H1 (cell line): ENCODE data around the gene KLK10. TPM values are rescaled to one million over a fixed set of nuclear protein-coding genes. Genes with fewer than 3 reads are reported as not detected.

ENCODE experiments used
- CTCF ChIA-PET: fragments of 300-600 bp; sonication (Branson Sonifier 250); formaldehyde crosslinking; loops from one replicate; lab custom pipeline; 2021; ENCODE audit not compliant: partially characterized antibody; lab: Charles Lee
- POLR2A ChIA-PET: fragments of 300-600 bp; sonication (Branson Sonifier 250); formaldehyde crosslinking; loops from one replicate; lab custom pipeline; 2021; ENCODE audit warnings: inconsistent platforms; ENCODE audit not compliant: partially characterized antibody; lab: Charles Lee
- DNase-seq, 2 experiments: peaks; one replicate each; pipeline versions ENCODE4 v3.0.0 to v3.0.0-alpha.2; 2010 to 2022; ENCODE audit warnings: low spot score in 2 of 2, low read depth in 1 of 2, mixed read lengths in 1 of 2
- FAIRE-seq: peaks from 2 replicates; lab custom pipeline; 2011; peaks lifted over from hg19 to GRCh38; lab: Jason Lieb, UNC
- H2AFZ ChIP-seq: 2 replicates; pipeline ENCODE4 v1.8.1; 2012; ENCODE audit warnings: low read length, inconsistent platforms
- H2AK5ac ChIP-seq: 2 replicates; pipeline ENCODE4 v1.6.1; 2013; ENCODE audit warnings: low read depth, low read length
- H2BK120ac ChIP-seq: replicated peaks from 2 replicates; pipeline ENCODE3; 2013; ENCODE audit warnings: low read depth, low read length, inconsistent platforms
- H2BK12ac ChIP-seq: 2 replicates; pipeline ENCODE4 v1.6.1; 2013; ENCODE audit warnings: low read depth, low read length
- H2BK15ac ChIP-seq: 2 replicates; pipeline ENCODE4 v1.6.1; 2013; ENCODE audit warnings: low read length
- H2BK20ac ChIP-seq: 2 replicates; pipeline ENCODE4 v1.6.1; 2013; ENCODE audit warnings: low read length
- H2BK5ac ChIP-seq: 2 replicates; pipeline ENCODE4 v1.6.1; 2013; ENCODE audit warnings: low read depth, low read length
- H3K14ac ChIP-seq: 2 replicates; pipeline ENCODE4 v1.6.1; 2013; ENCODE audit warnings: inconsistent platforms; ENCODE audit not compliant: insufficient read length
- H3K18ac ChIP-seq: 2 replicates; pipeline ENCODE4 v1.6.1; 2013; ENCODE audit warnings: low read length; ENCODE audit errors: extremely low read depth
- H3K23ac ChIP-seq: 2 replicates; pipeline ENCODE4 v1.6.1; 2013; ENCODE audit warnings: inconsistent platforms; ENCODE audit not compliant: insufficient read length
- H3K23me2 ChIP-seq: 2 replicates; pipeline ENCODE4 v1.6.1; 2013; ENCODE audit warnings: low read depth, low read length
- H3K27ac ChIP-seq: 2 replicates; pipeline ENCODE4 v1.6.1; 2011; ENCODE audit warnings: low read depth, low read length, inconsistent platforms
- H3K27me3 ChIP-seq, 4 experiments: replicated peaks in 1 of 4; 1 replicate in 1 of 4; 2 replicates in 3 of 4; pipeline versions ENCODE4 v1.6.1 to v1.8.1; 2011 to 2013; ENCODE audit warnings: low read length in 3 of 4, mild to moderate bottlenecking in 3 of 4, inconsistent platforms in 2 of 4, mixed read lengths in 2 of 4, moderate library complexity in 1 of 4; ENCODE audit not compliant: control insufficient read depth in 3 of 4, insufficient read depth in 3 of 4; ENCODE audit errors: extremely low read depth in 1 of 4
- H3K36me3 ChIP-seq, 4 experiments: 2 replicates each; pipeline versions ENCODE4 v1.6.1 to v1.8.1; 2011 to 2013; ENCODE audit warnings: mild to moderate bottlenecking in 4 of 4, low read length in 3 of 4, moderate library complexity in 2 of 4, control low read depth in 1 of 4, inconsistent platforms in 1 of 4; ENCODE audit not compliant: insufficient read depth in 4 of 4, control insufficient read depth in 2 of 4
- H3K4ac ChIP-seq: replicated peaks from 2 replicates; pipeline ENCODE3; 2013; ENCODE audit warnings: low read length, low read depth, mixed read lengths, inconsistent platforms; ENCODE audit not compliant: insufficient read length
- H3K4me1 ChIP-seq, 4 experiments: replicated peaks in 1 of 4; 1 replicate in 1 of 4; 2 replicates in 3 of 4; pipeline versions ENCODE4 v1.6.1 to v1.8.1; 2011 to 2013; ENCODE audit warnings: low read length in 3 of 4, inconsistent platforms in 2 of 4, mixed read lengths in 1 of 4; ENCODE audit not compliant: insufficient read depth in 4 of 4, control insufficient read depth in 3 of 4
- H3K4me2 ChIP-seq, 2 experiments: 2 replicates each; pipeline versions ENCODE4 v1.6.1 to v1.8.1; 2011 to 2013; ENCODE audit warnings: low read depth in 2 of 2, low read length in 2 of 2, control low read depth in 1 of 2, inconsistent platforms in 1 of 2, mild to moderate bottlenecking in 1 of 2; ENCODE audit not compliant: insufficient read depth in 1 of 2
- H3K4me3 ChIP-seq, 4 experiments: fragments of 200-600, 300-600 bp in 1 of 4; sonication (generic), shearing (Covaris generic), sonication (Bioruptor Twin) in 1 of 4; 2 replicates each; pipeline versions ENCODE4 v1.5.1 to v1.8.1; 2011 to 2016; ENCODE audit warnings: low read length in 4 of 4, low read depth in 3 of 4, control low read depth in 2 of 4, inconsistent platforms in 2 of 4, mild to moderate bottlenecking in 2 of 4, mixed read lengths in 1 of 4, moderate library complexity in 1 of 4; ENCODE audit not compliant: insufficient read depth in 2 of 4; ENCODE audit errors: extremely low read depth in 1 of 4
- H3K56ac ChIP-seq: replicated peaks from 2 replicates; pipeline ENCODE3; 2013; ENCODE audit warnings: low read depth, mild to moderate bottlenecking, mixed read lengths, low read length, inconsistent platforms; ENCODE audit not compliant: insufficient read length
- H3K79me1 ChIP-seq: 2 replicates; pipeline ENCODE4 v1.6.1; 2013; ENCODE audit warnings: low read depth, low read length, control low read depth
- H3K79me2 ChIP-seq, 2 experiments: 2 replicates each; pipeline versions ENCODE4 v1.6.1 to v1.8.1; 2012 to 2013; ENCODE audit warnings: low read length in 2 of 2, mild to moderate bottlenecking in 2 of 2, inconsistent platforms in 1 of 2; ENCODE audit not compliant: insufficient read depth in 2 of 2, control insufficient read depth in 1 of 2
- H3K9ac ChIP-seq, 4 experiments: replicated peaks in 1 of 4; 1 replicate in 1 of 4; 2 replicates in 3 of 4; pipeline versions ENCODE4 v1.6.1 to v1.8.1; 2011 to 2013; ENCODE audit warnings: low read depth in 3 of 4, low read length in 3 of 4, control low read depth in 2 of 4, mild to moderate bottlenecking in 2 of 4, moderate library complexity in 2 of 4, inconsistent platforms in 1 of 4; ENCODE audit errors: extremely low read depth in 1 of 4
- H3K9me3 ChIP-seq, 2 experiments: 2 replicates each; pipeline versions ENCODE4 v1.6.1 to v1.8.1; 2012 to 2013; ENCODE audit warnings: mild to moderate bottlenecking in 2 of 2, moderate library complexity in 2 of 2, control low read depth in 1 of 2, inconsistent platforms in 1 of 2, low read depth in 1 of 2, low read length in 1 of 2, mixed read lengths in 1 of 2; ENCODE audit not compliant: insufficient read depth in 2 of 2
- H4K20me1 ChIP-seq, 2 experiments: replicated peaks in 1 of 2; 2 replicates each; pipeline versions ENCODE3 to v1.8.1; 2011 to 2013; ENCODE audit warnings: inconsistent platforms in 2 of 2, low read length in 2 of 2, mild to moderate bottlenecking in 1 of 2; ENCODE audit not compliant: insufficient read depth in 2 of 2, control insufficient read depth in 1 of 2
- H4K5ac ChIP-seq: 2 replicates; pipeline ENCODE4 v1.6.1; 2013; ENCODE audit warnings: low read length, low read depth, mixed read lengths, inconsistent platforms; ENCODE audit not compliant: insufficient read length
- H4K8ac ChIP-seq: 2 replicates; pipeline ENCODE4 v1.8.0; 2013; ENCODE audit warnings: mild to moderate bottlenecking, moderate library complexity, low read length, inconsistent platforms; ENCODE audit not compliant: insufficient read depth; ENCODE audit errors: extremely low read depth
- H4K91ac ChIP-seq: replicated peaks from 2 replicates; pipeline ENCODE3; 2013; ENCODE audit warnings: low read length, mixed read lengths, inconsistent platforms; ENCODE audit not compliant: insufficient read length
- CHD2 ChIP-seq: IDR thresholded peaks from 2 replicates; pipeline ENCODE4 v1.6.1; 2012; ENCODE audit warnings: low read length, improper control_type of control experiment
- CTBP2 ChIP-seq: IDR thresholded peaks from 2 replicates; pipeline ENCODE4 v1.7.0; 2011; ENCODE audit warnings: borderline replicate concordance, mild to moderate bottlenecking, moderate library complexity, mixed read lengths, low read length; ENCODE audit not compliant: insufficient read depth, insufficient read length
- KDM1A ChIP-seq: fragments of 200-600, 300-600 bp; sonication (generic); IDR thresholded peaks from 2 replicates; pipeline ENCODE4 v1.7.1; 2016; ENCODE audit warnings: mild to moderate bottlenecking, low read length, borderline replicate concordance
- MAFK ChIP-seq: IDR thresholded peaks from 2 replicates; pipeline ENCODE4 v1.6.1; 2012; ENCODE audit warnings: low read depth, mild to moderate bottlenecking, improper control_type of control experiment, low read length
- RNF2 ChIP-seq: fragments of 200-900, 300-1000 bp; sonication (generic); IDR thresholded peaks from 2 replicates; pipeline ENCODE4 v1.7.1; 2016; ENCODE audit warnings: borderline replicate concordance, low read depth, mild to moderate bottlenecking, antibody characterized with exemption, low read length; ENCODE audit not compliant: poor library complexity, severe bottlenecking; ENCODE audit errors: missing control alignments
- SAP30 ChIP-seq: fragments of 300-600 bp; sonication (generic); IDR thresholded peaks from 2 replicates; pipeline ENCODE4 v1.7.1; 2012; ENCODE audit warnings: low read length, moderate library complexity, mild to moderate bottlenecking, inconsistent platforms; ENCODE audit not compliant: insufficient read depth, insufficient replicate concordance
- WGBS, 2 experiments: shearing (Covaris generic) in 1 of 2; methylation state at CpG; one replicate each; pipeline versions ENCODE4 v1.1.6 to v1.1.7; 2013 to 2015; ENCODE audit warnings: low lambda C conversion rate in 2 of 2, mixed read lengths in 2 of 2, inconsistent platforms in 1 of 2, low coverage in 1 of 2, missing lambda C conversion rate in 1 of 2; ENCODE audit not compliant: insufficient replicate concordance in 2 of 2, insufficient coverage in 1 of 2, insufficient read length in 1 of 2; ENCODE audit errors: extremely low coverage in 1 of 2, missing lambda C conversion rate in 1 of 2; 5-methylcytosine and 5-hydroxymethylcytosine counted together
- polyA plus RNA-seq, 7 experiments: library from polyadenylated mRNA; depleted of rRNA in 3 of 7; stranded (reverse) in 5 of 7; unstranded in 2 of 7; fragments of >200 nt in 5 of 7; fragments of 200-250 nt in 2 of 7; gene quantifications; 1 replicate in 5 of 7; 2 replicates in 1 of 7; 4 replicates in 1 of 7; pipeline versions ENCODE4 v1.2.1 to v1.2.3, GENCODE V29; 2011 to 2013; ENCODE audit warnings: missing spikeins in 2 of 7, mixed read lengths in 2 of 7
- total RNA-seq: library from RNA; stranded (reverse); fragmentation: NEBNext Ultra II Directional; extraction: Animal tissue kit (Norgen Biotek cat#: 25700); gene quantifications from 2 replicates; pipeline ENCODE4 v1.2.1, GENCODE V29; 2021

Gene KLK10
- total and polyA plus RNA-seq, 2 of the 8 experiments (the other 6 are each of a cell fraction or from before 2014, with no cell fraction given), result 4.8 to 9.7 TPM

DNA sequence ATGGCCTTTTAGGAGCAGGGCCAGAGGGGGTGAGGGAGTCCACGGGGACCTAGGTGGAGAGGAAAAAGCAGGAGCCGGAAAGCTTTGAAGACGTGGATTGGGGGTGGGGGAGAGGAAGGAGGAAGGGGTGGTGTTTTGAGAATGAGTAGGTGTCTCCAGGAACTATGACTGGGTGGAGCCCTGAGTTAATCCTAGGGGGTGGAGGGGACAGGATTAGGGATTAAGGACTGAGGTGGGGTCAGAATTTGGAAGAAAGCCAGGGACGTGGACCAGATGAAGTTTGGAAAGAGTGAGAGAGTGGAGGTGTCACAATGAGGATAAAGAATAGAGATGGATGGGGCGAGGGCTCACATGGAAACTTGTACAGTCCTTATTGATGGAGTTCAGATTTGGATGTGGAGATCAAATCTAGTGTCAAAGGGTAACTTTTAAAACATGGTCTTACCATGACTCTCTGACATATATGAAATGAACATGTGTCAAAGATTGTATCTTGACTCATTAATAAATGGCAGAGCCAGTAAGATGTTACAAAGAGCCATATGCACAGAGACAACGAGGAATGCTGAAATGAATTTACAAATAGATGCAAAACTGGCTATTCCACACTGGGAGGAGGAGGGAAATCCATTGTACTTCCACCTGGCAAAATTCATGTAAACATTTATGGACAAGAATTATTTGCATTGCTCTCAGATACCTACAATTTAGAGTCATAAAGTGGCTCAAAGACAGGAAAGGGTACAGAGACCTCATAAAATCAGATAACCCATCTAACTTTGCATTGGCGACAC is 47.1 kb upstream of the KLK10 start:
- FAIRE-seq (no peak), DNase-seq (no peak)
- Histone ChIP-seq H3K56ac (no peak overlapping the region), H3K9me3 (no peaks in the 10 kb centered on the region; a peak in 1 of 4 replicates), H2BK120ac (no peak overlapping the region), H3K36me3 (no peaks in the 10 kb centered on the region), H2BK12ac (no peak overlapping the region), H3K23ac (no peak overlapping the region), H4K91ac (no peak overlapping the region), H3K4me3 (no peak overlapping the region), H2AFZ (no peak overlapping the region), H3K23me2 (peaks cover 6% of the 10 kb centered on the region; the same call in 1 of the 2 replicates), H3K4ac (no peak overlapping the region), H3K9ac (no peak overlapping the region), H3K4me2 (no peak overlapping the region; a peak in 1 of 4 replicates), H2AK5ac (no peak overlapping the region), H3K27me3 (no peaks in the 10 kb centered on the region; a peak in 2 of 7 replicates), H3K4me1 (peaks cover 0 to 9% (median 1%) of the 10 kb centered on the region in 4 experiments; a peak in 4 of 7 replicates), H3K27ac (no peak overlapping the region), H4K5ac (no peak overlapping the region), H3K79me2 (no peaks in the 10 kb centered on the region), H2BK5ac (no peak overlapping the region), H2BK15ac (no peak overlapping the region), H2BK20ac (no peak overlapping the region), H3K14ac (no peak overlapping the region), H4K8ac (no peak overlapping the region), H4K20me1 (no peaks in the 10 kb centered on the region), H3K79me1 (no peaks in the 10 kb centered on the region), H3K18ac (no peak overlapping the region)
- CTCF ChIA-PET, result interaction anchor here (0.6 to 2.3 kb wide), 12 partner anchors 13 to 193 kb away, joined by 3 to 13 read pairs (median 4); partner anchors contain the start of gene KLK10
- 79 to 100% methylated on average over 1 to 7 of the region's 7 CpGs for WGBS, 2 experiments
- POLR2A ChIA-PET, result interaction anchor here (1.3 kb wide), 1 partner anchor 48 kb away, joined by 3 read pairs; no protein-coding TSS in a partner anchor
- TF ChIP-seq SAP30 (no peak), MAFK (no peak), KDM1A (no peak), CTBP2 (no peak), RNF2 (no peak), CHD2 (no peak)
